ENCODE results near the gene CREBRF.

CREBRF gene

GRCh38 chr5:173163219-173163618 lies 107.1 kb downstream of the CREBRF start:
- Histone ChIP-seq H3K4me1 (ENCODE audit: insufficient read depth, low read length) (no peaks in the 10 kb centered on the region), H3K9ac (ENCODE audit: low read depth, low read length) (no peak overlapping the region), H3K4me3 (ENCODE audit: low read length) (no peak overlapping the region), H3K36me3 (ENCODE audit: insufficient read depth, low read depth, low read length) (peaks cover 31% of the 10 kb centered on the region), H3K27me3 (ENCODE audit: insufficient read depth, low read length) (no peaks in the 10 kb centered on the region), H3K27ac (ENCODE audit: low read length) (no peak overlapping the region), H3K9me3 (ENCODE audit: insufficient read depth, low read depth, low read length) (no peaks in the 10 kb centered on the region)

DNA sequence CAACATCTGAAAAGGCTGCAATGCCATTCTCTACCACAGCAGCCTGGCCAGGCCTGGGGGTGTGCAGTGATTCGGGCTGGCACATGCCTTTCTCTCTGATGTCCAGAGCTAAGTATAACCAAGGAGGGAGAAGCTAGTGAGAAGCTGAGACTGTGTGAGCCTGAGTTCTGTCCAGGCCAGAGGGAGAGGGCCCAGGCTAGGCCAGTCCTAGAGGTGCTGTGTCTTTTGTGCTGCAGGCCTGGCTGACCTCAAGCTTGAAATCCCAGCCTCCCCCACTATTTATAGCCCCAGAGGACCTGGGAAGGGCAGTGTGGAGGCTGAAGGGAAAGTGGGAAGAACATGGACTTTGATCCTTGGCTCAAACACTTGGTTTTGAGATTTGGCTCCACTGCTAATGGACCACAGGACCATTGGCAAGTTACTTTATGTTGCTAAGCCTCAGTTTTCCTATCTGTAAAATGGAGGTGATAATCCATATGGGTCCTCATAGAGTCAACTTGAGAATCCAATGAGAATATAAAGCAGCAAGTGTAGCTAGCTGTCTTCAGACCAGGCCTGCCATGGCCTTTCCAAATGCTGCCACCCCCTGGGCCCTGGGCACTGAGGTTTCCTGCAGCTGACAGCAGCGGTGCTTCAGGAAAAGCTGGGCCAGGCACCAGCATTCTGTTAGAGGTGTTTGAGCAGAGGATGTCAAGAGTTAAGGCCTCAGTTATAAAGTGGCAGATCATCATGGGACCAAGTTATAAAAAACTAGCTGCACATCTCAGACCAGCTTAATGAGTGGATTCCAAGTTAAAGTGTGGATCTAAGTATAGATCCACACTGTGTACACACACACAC lies 109.2 kb downstream of the CREBRF start:
- Histone ChIP-seq H3K27ac (ENCODE audit: low read length) (no peak overlapping the region), H3K4me3 (ENCODE audit: low read length) (no peak overlapping the region), H3K4me1 (ENCODE audit: insufficient read depth, low read length) (no peaks in the 10 kb centered on the region), H3K36me3 (ENCODE audit: insufficient read depth, low read depth, low read length) (peaks cover 20% of the 10 kb centered on the region), H3K9me3 (ENCODE audit: insufficient read depth, low read depth, low read length) (no peaks in the 10 kb centered on the region), H3K27me3 (ENCODE audit: insufficient read depth, low read length) (no peaks in the 10 kb centered on the region), H3K9ac (ENCODE audit: low read depth, low read length) (no peak overlapping the region)

DNA sequence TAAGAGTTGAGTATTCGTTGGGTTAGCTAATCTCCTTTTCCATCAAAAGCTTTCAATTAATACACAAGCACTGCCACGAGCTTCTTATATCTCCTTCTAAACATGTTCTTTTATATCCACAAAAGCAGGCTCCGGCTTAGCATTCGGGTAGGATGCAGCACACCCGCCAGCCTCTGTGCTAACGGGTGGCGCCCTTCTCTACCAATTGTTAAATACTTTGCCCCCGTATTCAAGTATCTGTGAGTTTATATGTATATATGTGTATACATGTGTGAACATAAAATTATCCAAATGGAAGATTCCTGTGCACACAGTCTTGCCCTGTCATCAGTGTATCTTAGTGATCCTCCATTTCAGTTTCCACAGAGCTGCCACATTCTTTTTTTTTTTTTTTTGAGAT lies 116.0 kb downstream of the CREBRF start:
- no peaks in the 10 kb centered on the region for H3K4me1 ChIP-seq (ENCODE audit: insufficient read depth, low read length)
- no peaks in the 10 kb centered on the region for H3K9me3 ChIP-seq (ENCODE audit: insufficient read depth, low read depth, low read length)
- H3K27ac ChIP-seq (ENCODE audit: low read length), result no peak overlapping the region
- no peaks in the 10 kb centered on the region for H3K36me3 ChIP-seq (ENCODE audit: insufficient read depth, low read depth, low read length)
- H3K27me3 ChIP-seq (ENCODE audit: insufficient read depth, low read length), result no peaks in the 10 kb centered on the region
- no peak overlapping the region for H3K4me3 ChIP-seq (ENCODE audit: low read length)
- no peak overlapping the region for H3K9ac ChIP-seq (ENCODE audit: low read depth, low read length)

GRCh38 chr5:173175523-173175922 lies 119.4 kb downstream of the CREBRF start:
- no peak overlapping the region for H3K4me3 ChIP-seq (ENCODE audit: low read length)
- H3K9ac ChIP-seq (ENCODE audit: low read depth, low read length), result no peak overlapping the region
- H3K27ac ChIP-seq (ENCODE audit: low read length), result no peak overlapping the region
- H3K27me3 ChIP-seq (ENCODE audit: insufficient read depth, low read length), result no peaks in the 10 kb centered on the region
- no peaks in the 10 kb centered on the region for H3K36me3 ChIP-seq (ENCODE audit: insufficient read depth, low read depth, low read length)
- no peaks in the 10 kb centered on the region for H3K4me1 ChIP-seq (ENCODE audit: insufficient read depth, low read length)
- H3K9me3 ChIP-seq (ENCODE audit: insufficient read depth, low read depth, low read length), result no peaks in the 10 kb centered on the region

GRCh38 chr5:173178369-173178910 lies 122.3 kb downstream of the CREBRF start:
- Histone ChIP-seq H3K9ac (ENCODE audit: low read depth, low read length) (no peak overlapping the region), H3K36me3 (ENCODE audit: insufficient read depth, low read depth, low read length) (no peaks in the 10 kb centered on the region)

GRCh38 chr5:173180331-173180730 lies 124.2 kb downstream of the CREBRF start:
- no peaks in the 10 kb centered on the region for H3K27me3 ChIP-seq (ENCODE audit: insufficient read depth, low read length)

More at GRCh38 chr5:173178369-173178910, 122.3 kb downstream of the CREBRF start:
- H3K9me3 ChIP-seq (ENCODE audit: insufficient read depth, low read depth, low read length), result no peaks in the 10 kb centered on the region
- no peak overlapping the region for H3K4me3 ChIP-seq (ENCODE audit: low read length)
- H3K4me1 ChIP-seq (ENCODE audit: insufficient read depth, low read length), result no peaks in the 10 kb centered on the region
- no peaks in the 10 kb centered on the region for H3K27me3 ChIP-seq (ENCODE audit: insufficient read depth, low read length)
- no peak overlapping the region for H3K27ac ChIP-seq (ENCODE audit: low read length)

GRCh38 chr5:173187054-173187743 lies 131.0 kb downstream of the CREBRF start:
- Histone ChIP-seq H3K4me1 (ENCODE audit: insufficient read depth, low read length) (no peaks in the 10 kb centered on the region), H3K36me3 (ENCODE audit: insufficient read depth, low read depth, low read length) (no peaks in the 10 kb centered on the region), H3K4me3 (ENCODE audit: low read length) (no peak overlapping the region), H3K9ac (ENCODE audit: low read depth, low read length) (no peak overlapping the region), H3K27ac (ENCODE audit: low read length) (no peak overlapping the region), H3K27me3 (ENCODE audit: insufficient read depth, low read length) (no peaks in the 10 kb centered on the region), H3K9me3 (ENCODE audit: insufficient read depth, low read depth, low read length) (no peaks in the 10 kb centered on the region)

More at GRCh38 chr5:173180331-173180730, 124.2 kb downstream of the CREBRF start:
- Histone ChIP-seq H3K9me3 (ENCODE audit: insufficient read depth, low read depth, low read length) (no peaks in the 10 kb centered on the region), H3K4me3 (ENCODE audit: low read length) (no peak overlapping the region), H3K4me1 (ENCODE audit: insufficient read depth, low read length) (no peaks in the 10 kb centered on the region), H3K9ac (ENCODE audit: low read depth, low read length) (no peak overlapping the region), H3K27ac (ENCODE audit: low read length) (no peak overlapping the region), H3K36me3 (ENCODE audit: insufficient read depth, low read depth, low read length) (no peaks in the 10 kb centered on the region)

DNA sequence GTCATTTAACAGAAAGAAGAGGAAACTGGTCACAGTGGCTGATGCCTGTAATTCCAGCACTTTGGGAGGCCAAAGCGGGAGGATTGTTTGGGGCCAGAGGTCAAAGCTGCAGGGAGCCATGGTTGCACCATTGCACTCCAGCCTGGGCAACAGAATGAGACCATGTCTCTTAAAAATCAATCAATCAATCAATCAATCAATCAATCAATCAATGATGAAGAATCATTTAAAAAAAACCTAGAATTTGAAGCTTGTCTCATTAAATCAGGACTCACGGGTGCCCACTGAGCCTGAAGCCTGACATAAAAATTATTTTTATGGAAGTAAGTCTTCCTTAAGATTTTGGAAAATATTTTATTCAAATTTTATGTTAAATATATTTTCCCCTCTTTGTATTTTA lies 132.1 kb downstream of the CREBRF start:
- Histone ChIP-seq H3K4me1 (ENCODE audit: insufficient read depth, low read length) (no peaks in the 10 kb centered on the region), H3K27ac (ENCODE audit: low read length) (no peak overlapping the region), H3K9ac (ENCODE audit: low read depth, low read length) (no peak overlapping the region), H3K27me3 (ENCODE audit: insufficient read depth, low read length) (no peaks in the 10 kb centered on the region), H3K9me3 (ENCODE audit: insufficient read depth, low read depth, low read length) (no peaks in the 10 kb centered on the region), H3K36me3 (ENCODE audit: insufficient read depth, low read depth, low read length) (no peaks in the 10 kb centered on the region), H3K4me3 (ENCODE audit: low read length) (no peak overlapping the region)
